ENCODE data around the gene CCDC28B. TPM values are rescaled to one million over a fixed set of nuclear protein-coding genes. Genes with fewer than 3 reads are reported as not detected.
A peak's percentile ranks its signal among the peaks of the same experiment; 100 is the strongest.

Gene CCDC28B
- total and polyA plus RNA-seq, 7 experiments from 2014 or later, result 6.2 to 39.0 (median 9.0) TPM

DNA sequence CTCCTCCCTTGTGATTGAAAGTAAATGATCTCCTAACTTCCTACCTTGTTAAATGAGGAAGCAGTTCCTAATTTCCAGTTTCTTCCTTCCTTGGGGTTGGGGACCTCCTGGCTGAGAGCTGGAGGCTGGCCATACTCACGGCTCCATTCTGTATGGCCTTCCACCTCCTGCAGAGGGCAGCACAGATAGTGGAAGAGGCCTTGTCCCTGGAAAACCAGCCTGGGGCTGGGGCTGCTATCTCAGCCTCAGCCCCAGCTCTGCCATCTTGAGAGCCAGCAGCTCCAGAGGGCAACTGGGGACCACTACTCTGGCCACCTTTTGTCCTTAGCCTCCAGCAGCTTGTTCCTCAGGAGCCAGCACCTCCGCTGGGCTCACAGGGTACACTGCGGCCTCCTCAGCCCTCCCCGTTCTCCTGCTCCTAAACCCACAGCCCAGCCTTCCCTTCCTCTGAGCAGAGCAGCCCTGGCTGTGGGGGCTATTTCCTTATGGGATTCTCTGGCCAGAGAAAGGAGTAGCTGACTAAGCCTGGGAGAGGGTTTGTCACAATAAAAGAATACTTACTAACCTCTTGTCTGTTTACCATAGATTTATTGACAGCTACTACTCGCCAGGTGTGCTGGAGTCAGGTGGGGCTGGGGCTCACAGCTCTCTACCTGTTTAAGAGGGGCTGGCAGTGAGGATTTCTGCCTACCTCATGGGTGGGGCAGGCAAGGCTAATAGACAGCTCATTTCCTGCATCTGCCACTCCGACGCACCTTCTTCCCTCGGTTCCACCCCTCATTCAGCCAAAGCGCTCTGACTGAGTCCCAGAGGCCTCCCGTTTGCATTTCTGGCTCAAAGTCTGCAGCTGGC is 15.5 kb downstream of the CCDC28B start:
- Mint-ChIP-seq H3K36me3 (peaks cover 0 to 16% (median 4%) of the 10 kb centered on the region in 5 donors), H3K4me3 (peak overlapping the region in 6 of 10 donors; percentile 7 to 43 (median 32)), H3K4me1 (peaks cover 12 to 31% (median 24%) of the 10 kb centered on the region in 7 donors), H3K27ac (peak overlapping the region; percentile 25 to 86 (median 63)), H3K9me3 (no peaks in the 10 kb centered on the region), H3K27me3 (no peaks in the 10 kb centered on the region)
- CTCF ChIA-PET, result interaction anchor here (0.6 to 3.6 kb wide), 42 partner anchors 10 to 200 kb away, joined by 3 to 32 read pairs (median 4); partner anchors contain the start of genes BSDC1, CCDC28B, FAM167B and HDAC1
- Histone ChIP-seq H3K27me3 (ENCODE audit: control insufficient read depth in 2 of 2, insufficient read depth in 2 of 2, low read length in 2 of 2) (no peaks in the 10 kb centered on the region), H3K4me1 (ENCODE audit: control insufficient read depth in 2 of 2, insufficient read depth in 2 of 2, low read length in 2 of 2) (peaks cover under 1 to 12% of the 10 kb centered on the region in 2 donors), H3K9me3 (ENCODE audit: control insufficient read depth in 2 of 3, low read length in 3 of 3) (no peaks in the 10 kb centered on the region), H3K4me3 (ENCODE audit: low read length) (no peak overlapping the region), H3K27ac (ENCODE audit: low read depth, low read length) (peak overlapping the region; percentile 59), H3K36me3 (ENCODE audit: control insufficient read depth in 2 of 3, insufficient read depth in 3 of 3, low read length in 3 of 3) (peaks cover 0 to 24% (median 0%) of the 10 kb centered on the region in 3 experiments)
- ATAC-seq (peak; percentile 92), DNase-seq (peak in 8 of 9 donors; percentile 29 to 63 (median 52))
- intact Hi-C loops (cut with micrococcal nuclease), result loop anchor here (1.0 kb wide), 5 partner anchors 24 to 198 kb away; no protein-coding TSS in a partner anchor
- POLR2A ChIA-PET, result interaction anchor here (0.8 to 2.7 kb wide), 22 partner anchors 8 to 179 kb away, joined by 3 to 16 read pairs (median 6); partner anchors contain the start of genes BSDC1, CCDC28B, HDAC1 and IQCC

DNA sequence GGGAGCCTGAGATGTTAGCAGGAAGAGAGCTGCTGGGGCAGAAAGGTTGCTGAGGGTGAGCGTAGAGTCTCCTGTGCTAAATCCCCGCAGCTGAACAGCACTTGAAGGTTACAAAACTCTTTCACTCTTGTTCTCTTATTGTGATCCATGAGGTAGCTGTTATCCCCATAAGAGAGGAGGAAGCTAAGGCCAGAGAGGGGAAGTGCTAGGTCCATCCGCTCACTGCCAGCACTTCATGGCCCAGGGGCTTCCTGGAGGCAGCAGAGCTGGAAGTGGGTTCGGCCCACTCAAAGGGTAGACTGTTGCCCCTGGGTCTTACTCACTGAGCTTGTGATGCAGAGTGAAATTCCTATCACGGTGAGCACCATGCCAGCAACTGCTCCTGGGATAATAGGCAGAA is 16.2 kb downstream of the CCDC28B start:
- H3K4me1 Mint-ChIP-seq, result peaks cover 18 to 38% (median 31%) of the 10 kb centered on the region in 7 donors
- CTCF ChIA-PET, result interaction anchor here (0.6 to 3.6 kb wide), 25 partner anchors 11 to 200 kb away, joined by 3 to 32 read pairs (median 8); partner anchors contain the start of genes BSDC1, CCDC28B, FAM167B and HDAC1
- intact Hi-C loops (cut with micrococcal nuclease), result loop anchor here in 1 of 2 donors (1.0 kb wide), 1 partner anchor 74 kb away; no protein-coding TSS in a partner anchor
- Histone ChIP-seq H3K27me3 (ENCODE audit: control insufficient read depth in 2 of 2, insufficient read depth in 2 of 2, low read length in 2 of 2) (no peaks in the 10 kb centered on the region), H3K9me3 (ENCODE audit: control insufficient read depth in 2 of 3, low read length in 3 of 3) (no peaks in the 10 kb centered on the region), H3K4me3 (ENCODE audit: low read length) (no peak overlapping the region), H3K36me3 (ENCODE audit: control insufficient read depth in 2 of 3, insufficient read depth in 3 of 3, low read length in 3 of 3) (peaks cover 0 to 24% (median 0%) of the 10 kb centered on the region in 3 experiments), H3K27ac (ENCODE audit: low read depth, low read length) (peak overlapping the region; percentile 59), H3K4me1 (ENCODE audit: control insufficient read depth in 2 of 2, insufficient read depth in 2 of 2, low read length in 2 of 2) (peaks cover 8 to 18% of the 10 kb centered on the region in 2 donors)
- no peak for DNase-seq
- peaks cover 0 to 16% (median 4%) of the 10 kb centered on the region in 5 donors for H3K36me3 Mint-ChIP-seq
- no peak for ATAC-seq
- peak overlapping the region in 3 of 10 donors; percentile 7 to 33 (median 29) for H3K4me3 Mint-ChIP-seq
- POLR2A ChIA-PET, result interaction anchor here (0.6 to 2.7 kb wide), 18 partner anchors 10 to 178 kb away, joined by 3 to 16 read pairs (median 8); partner anchors contain the start of genes BSDC1, HDAC1, IQCC and LCK
- peak overlapping the region in 6 of 9 donors; percentile 25 to 86 (median 66) for H3K27ac Mint-ChIP-seq
- H3K27me3 Mint-ChIP-seq, result no peaks in the 10 kb centered on the region
- no peaks in the 10 kb centered on the region for H3K9me3 Mint-ChIP-seq

DNA sequence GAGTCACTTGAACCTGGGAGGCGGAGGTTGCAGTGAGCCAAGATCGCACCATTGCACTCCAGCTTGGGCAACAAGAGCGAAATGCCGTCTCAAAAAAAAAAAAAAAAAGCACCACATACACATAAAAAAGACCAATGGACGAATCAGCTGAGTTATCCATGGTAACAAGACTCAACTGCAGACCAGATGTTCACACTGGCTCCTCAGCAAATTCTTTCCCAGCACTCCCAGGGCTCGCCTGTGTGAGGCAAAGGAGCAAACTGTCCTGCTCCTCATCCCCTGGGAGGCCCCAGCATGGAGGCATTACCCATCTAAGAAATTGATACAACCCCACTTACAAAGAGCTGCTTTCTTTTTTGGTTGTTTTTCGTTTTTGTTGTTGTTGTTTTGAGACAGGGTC is 18.6 kb downstream of the CCDC28B start:
- ChIA-PET POLR2A (interaction anchor here (0.9 to 1.0 kb wide), 2 partner anchors 15 to 103 kb away, joined by 3 to 5 read pairs; no protein-coding TSS in a partner anchor), CTCF (interaction anchor here (0.6 kb wide), 1 partner anchor 83 kb away, joined by 5 read pairs; no protein-coding TSS in a partner anchor)
- H3K36me3 Mint-ChIP-seq, result peaks cover 0 to 22% (median 6%) of the 10 kb centered on the region in 5 donors
- peak overlapping the region in 2 of 9 donors; percentile 31 to 62 for H3K27ac Mint-ChIP-seq
- intact Hi-C loops (cut with micrococcal nuclease), result no loop called here
- no peak for DNase-seq
- no peak for ATAC-seq
- H3K4me3 Mint-ChIP-seq, result peak overlapping the region in 1 of 10 donors; percentile 41
- no peaks in the 10 kb centered on the region for H3K9me3 ChIP-seq (ENCODE audit: control insufficient read depth in 2 of 3, low read length in 3 of 3)
- H3K36me3 ChIP-seq (ENCODE audit: control insufficient read depth in 2 of 3, insufficient read depth in 3 of 3, low read length in 3 of 3), result peaks cover 0 to 26% (median 6%) of the 10 kb centered on the region in 3 experiments
- H3K4me1 Mint-ChIP-seq, result peaks cover 23 to 60% (median 45%) of the 10 kb centered on the region in 7 donors
- no peaks in the 10 kb centered on the region for H3K27me3 ChIP-seq (ENCODE audit: control insufficient read depth in 2 of 2, insufficient read depth in 2 of 2, low read length in 2 of 2)
- no peak overlapping the region for H3K27ac ChIP-seq (ENCODE audit: low read depth, low read length)
- no peaks in the 10 kb centered on the region for H3K27me3 Mint-ChIP-seq
- H3K9me3 Mint-ChIP-seq, result no peaks in the 10 kb centered on the region
- H3K4me1 ChIP-seq (ENCODE audit: control insufficient read depth in 2 of 2, insufficient read depth in 2 of 2, low read length in 2 of 2), result peaks cover 21 to 34% of the 10 kb centered on the region in 2 donors
- no peak overlapping the region for H3K4me3 ChIP-seq (ENCODE audit: low read length)

DNA sequence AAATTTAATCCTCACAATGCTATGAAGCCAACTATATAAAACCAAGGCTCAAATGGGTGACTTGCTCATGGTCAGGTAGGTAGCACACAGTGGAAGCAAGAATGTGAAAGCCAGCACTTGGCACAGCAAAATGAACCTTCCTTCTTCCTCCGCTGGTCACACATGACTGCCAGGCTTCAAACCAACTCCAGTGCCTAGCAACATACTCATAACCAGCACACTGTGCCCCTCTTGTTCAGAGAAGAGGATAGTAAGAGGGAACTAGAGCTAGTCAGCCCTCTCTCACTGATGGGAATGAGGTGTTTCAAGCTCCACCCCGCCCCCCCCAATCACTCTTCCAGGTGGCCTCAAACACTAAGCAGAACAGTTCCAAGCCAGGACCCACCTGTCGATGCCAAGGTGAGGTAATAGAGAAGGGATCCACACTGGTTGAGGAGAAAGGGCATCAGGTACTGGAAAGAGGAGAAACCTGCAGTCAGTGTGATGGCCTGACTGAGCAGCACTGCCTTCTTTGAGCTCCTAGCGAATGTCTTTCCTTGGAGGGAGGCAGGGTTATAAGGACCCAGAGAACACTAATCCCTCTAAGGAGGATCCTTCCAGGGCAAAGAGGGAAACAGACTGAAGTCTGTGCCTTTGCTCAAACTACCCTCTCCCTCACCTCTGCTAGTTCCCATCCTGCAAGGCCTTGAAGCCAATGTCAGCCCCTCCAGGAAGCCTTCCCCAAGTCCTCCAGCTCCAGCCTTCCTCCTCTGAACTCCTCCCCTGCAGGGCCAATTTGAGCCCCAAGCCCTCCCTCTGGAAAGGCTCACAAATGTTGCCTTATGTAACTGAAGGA is 20.6 kb downstream of the CCDC28B start:
- Mint-ChIP-seq H3K27ac (peak overlapping the region; percentile 94 to 99 (median 98)), H3K27me3 (no peaks in the 10 kb centered on the region), H3K4me1 (peaks cover 22 to 64% (median 45%) of the 10 kb centered on the region in 7 donors), H3K9me3 (no peaks in the 10 kb centered on the region), H3K36me3 (peaks cover 0 to 30% (median 11%) of the 10 kb centered on the region in 5 donors), H3K4me3 (peak overlapping the region; percentile 90 to 98 (median 97))
- ATAC-seq, result no peak
- Histone ChIP-seq H3K27me3 (ENCODE audit: control insufficient read depth in 2 of 2, insufficient read depth in 2 of 2, low read length in 2 of 2) (no peaks in the 10 kb centered on the region), H3K4me1 (ENCODE audit: control insufficient read depth in 2 of 2, insufficient read depth in 2 of 2, low read length in 2 of 2) (peaks cover 23 to 32% of the 10 kb centered on the region in 2 donors), H3K9me3 (ENCODE audit: control insufficient read depth in 2 of 3, low read length in 3 of 3) (no peaks in the 10 kb centered on the region), H3K4me3 (ENCODE audit: low read length) (peak overlapping the region; percentile 99), H3K36me3 (ENCODE audit: control insufficient read depth in 2 of 3, insufficient read depth in 3 of 3, low read length in 3 of 3) (peaks cover 5 to 32% (median 11%) of the 10 kb centered on the region in 3 experiments), H3K27ac (ENCODE audit: low read depth, low read length) (peak overlapping the region; percentile 99)
- no peak for DNase-seq
- ChIA-PET CTCF (interaction anchor here (0.6 to 1.5 kb wide), 3 partner anchors 151 to 190 kb away, joined by 3 to 6 read pairs (median 4); no protein-coding TSS in a partner anchor), POLR2A (interaction anchor here (0.5 to 1.7 kb wide), 6 partner anchors 30 to 185 kb away, joined by 3 to 4 read pairs (median 3); partner anchors contain the start of genes HDAC1, LCK and MARCKSL1)
- intact Hi-C loops (cut with micrococcal nuclease), result no loop called here

DNA sequence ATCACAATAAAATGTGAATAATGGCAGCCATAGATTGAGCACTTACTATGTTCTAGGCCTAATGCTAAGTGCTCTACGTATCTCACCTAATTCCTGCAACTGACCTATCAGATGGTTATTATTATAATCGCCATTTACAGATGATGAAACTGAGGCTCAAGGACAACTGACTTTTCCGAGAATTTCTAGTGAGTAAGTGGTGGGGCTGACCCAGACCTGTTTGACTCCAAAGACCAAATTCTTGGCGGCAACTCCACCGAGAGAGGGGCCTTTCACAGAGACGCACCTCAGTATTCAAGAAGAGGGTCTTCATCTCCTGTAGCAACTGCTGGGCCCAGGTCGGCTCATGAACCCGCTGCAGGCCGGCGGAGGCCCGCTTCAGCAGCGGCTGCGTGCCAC is 21.2 kb downstream of the CCDC28B start:
- peaks cover 5 to 37% (median 11%) of the 10 kb centered on the region in 3 experiments for H3K36me3 ChIP-seq (ENCODE audit: control insufficient read depth in 2 of 3, insufficient read depth in 3 of 3, low read length in 3 of 3)
- H3K4me1 ChIP-seq (ENCODE audit: control insufficient read depth in 2 of 2, insufficient read depth in 2 of 2, low read length in 2 of 2), result peaks cover 23 to 26% of the 10 kb centered on the region in 2 donors
- intact Hi-C loops (cut with micrococcal nuclease), result no loop called here
- ChIA-PET POLR2A (interaction anchor here (0.5 to 2.4 kb wide), 7 partner anchors 16 to 185 kb away, joined by 3 to 5 read pairs (median 4); partner anchors contain the start of genes HDAC1, IQCC and LCK), CTCF (interaction anchor here (0.6 to 1.5 kb wide), 3 partner anchors 151 to 190 kb away, joined by 3 to 6 read pairs (median 4); no protein-coding TSS in a partner anchor)
- H3K9me3 ChIP-seq (ENCODE audit: control insufficient read depth in 2 of 3, low read length in 3 of 3), result no peaks in the 10 kb centered on the region
- no peaks in the 10 kb centered on the region for H3K27me3 Mint-ChIP-seq
- ATAC-seq (no peak), DNase-seq (no peak)
- peak overlapping the region; percentile 94 to 99 (median 98) for H3K27ac Mint-ChIP-seq
- H3K4me1 Mint-ChIP-seq, result peaks cover 17 to 61% (median 39%) of the 10 kb centered on the region in 7 donors
- H3K36me3 Mint-ChIP-seq, result peaks cover 0 to 31% (median 11%) of the 10 kb centered on the region in 5 donors
- H3K27me3 ChIP-seq (ENCODE audit: control insufficient read depth in 2 of 2, insufficient read depth in 2 of 2, low read length in 2 of 2), result no peaks in the 10 kb centered on the region
- peak overlapping the region; percentile 99 for H3K4me3 ChIP-seq (ENCODE audit: low read length)
- H3K27ac ChIP-seq (ENCODE audit: low read depth, low read length), result peak overlapping the region; percentile 99
- H3K9me3 Mint-ChIP-seq, result no peaks in the 10 kb centered on the region
- peak overlapping the region; percentile 90 to 98 (median 97) for H3K4me3 Mint-ChIP-seq

Measured in naive thymus-derived CD4-positive, alpha-beta T cell (primary cell).